ENCODE data around the gene ICAM4.

DNA sequence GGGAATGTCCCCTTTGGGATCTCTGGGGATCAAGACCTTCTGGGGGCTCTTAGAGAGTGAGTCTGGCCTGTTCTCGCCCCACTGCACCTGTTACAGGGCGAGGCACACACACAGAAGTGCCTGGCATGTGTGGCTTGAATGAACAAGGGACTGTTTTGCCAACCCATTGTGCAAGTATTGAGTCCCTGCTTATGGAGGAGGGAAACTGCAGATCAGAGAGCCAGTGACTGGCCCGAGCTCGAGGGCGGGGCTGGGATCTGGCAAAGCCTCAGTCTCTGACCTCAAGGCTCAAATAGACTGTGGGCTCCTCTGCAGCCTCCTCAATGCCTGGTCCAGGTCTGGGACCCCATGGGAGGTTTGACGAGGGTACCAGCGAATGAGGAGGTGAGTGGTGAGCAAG is 41.0 kb downstream of the ICAM4 start:
- TF ChIP-seq CTCF (IDR thresholded peaks at IDR 0.05; ENCODE audit: low read depth, low read length) (no peak), EZH2phosphoT487 (IDR thresholded peaks at IDR 0.05; ENCODE audit: low read depth) (no peak)

Data from OCI-LY3 (cell line).